Loucy (cell line): ENCODE data around the gene DHRS13.

ENCODE experiments used
- EZH2phosphoT487 ChIP-seq: fragments of 200-600 bp; IDR thresholded peaks from 2 replicates; pipeline ENCODE4 v1.6.1; 2018; ENCODE audit warnings: antibody characterized with exemption, mild to moderate bottlenecking, moderate library complexity, borderline replicate concordance
- TF ChIP-seq, protein P1 (sequence below): fragments of 200-600 bp; sonication (generic); conservative IDR thresholded peaks from 2 replicates; pipeline ENCODE4 v1.5.1; 2014; ENCODE audit warnings: mild to moderate bottlenecking, antibody characterized with exemption, low read length

DNA sequence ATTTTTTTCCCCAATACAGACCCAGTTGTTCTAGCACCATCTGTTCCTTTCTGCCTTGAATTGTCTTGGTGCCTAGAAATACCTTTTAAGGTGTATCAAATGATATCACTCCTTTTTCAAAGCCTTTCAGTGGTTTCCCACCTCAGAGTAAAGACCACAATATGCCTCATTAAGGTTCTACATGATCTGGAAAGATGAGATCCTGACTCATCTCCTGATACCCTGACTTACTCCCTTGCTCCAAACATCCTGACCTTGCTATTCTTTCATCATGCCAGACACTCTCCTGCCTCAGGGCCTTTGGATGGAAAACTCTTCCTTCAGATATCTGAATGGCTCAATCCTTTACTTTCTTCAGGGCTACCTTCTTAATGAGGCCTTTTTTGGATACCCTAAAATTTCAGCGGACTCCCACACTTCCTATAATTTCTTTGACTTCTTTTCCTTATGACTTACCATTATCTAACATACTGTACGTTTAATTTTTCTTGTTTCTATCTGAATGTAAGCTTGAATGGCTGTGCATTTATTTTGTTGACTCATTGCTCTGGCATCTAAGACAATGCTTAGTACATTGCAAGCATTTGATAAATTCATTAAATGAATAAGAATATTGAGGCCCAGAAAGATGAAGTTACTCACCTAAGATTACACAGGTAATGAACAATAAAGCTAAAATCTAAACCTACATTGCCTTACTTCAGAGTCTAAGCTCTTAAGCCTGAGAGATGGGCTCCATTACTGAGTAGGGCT lies 24.5 kb downstream of the DHRS13 start:
- TF ChIP-seq, protein P1, sequence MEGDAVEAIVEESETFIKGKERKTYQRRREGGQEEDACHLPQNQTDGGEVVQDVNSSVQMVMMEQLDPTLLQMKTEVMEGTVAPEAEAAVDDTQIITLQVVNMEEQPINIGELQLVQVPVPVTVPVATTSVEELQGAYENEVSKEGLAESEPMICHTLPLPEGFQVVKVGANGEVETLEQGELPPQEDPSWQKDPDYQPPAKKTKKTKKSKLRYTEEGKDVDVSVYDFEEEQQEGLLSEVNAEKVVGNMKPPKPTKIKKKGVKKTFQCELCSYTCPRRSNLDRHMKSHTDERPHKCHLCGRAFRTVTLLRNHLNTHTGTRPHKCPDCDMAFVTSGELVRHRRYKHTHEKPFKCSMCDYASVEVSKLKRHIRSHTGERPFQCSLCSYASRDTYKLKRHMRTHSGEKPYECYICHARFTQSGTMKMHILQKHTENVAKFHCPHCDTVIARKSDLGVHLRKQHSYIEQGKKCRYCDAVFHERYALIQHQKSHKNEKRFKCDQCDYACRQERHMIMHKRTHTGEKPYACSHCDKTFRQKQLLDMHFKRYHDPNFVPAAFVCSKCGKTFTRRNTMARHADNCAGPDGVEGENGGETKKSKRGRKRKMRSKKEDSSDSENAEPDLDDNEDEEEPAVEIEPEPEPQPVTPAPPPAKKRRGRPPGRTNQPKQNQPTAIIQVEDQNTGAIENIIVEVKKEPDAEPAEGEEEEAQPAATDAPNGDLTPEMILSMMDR: no peak
- TF ChIP-seq EZH2phosphoT487: no peak
